Measurements from ENCODE around the gene MOCS3. TPM values are rescaled to one million over a fixed set of nuclear protein-coding genes. Genes with fewer than 3 reads are reported as not detected.

The MOCS3 gene
- total and polyA plus RNA-seq, 2 of the 4 experiments (the other 2 are of a cell fraction): 3.3 to 9.9 TPM

DNA sequence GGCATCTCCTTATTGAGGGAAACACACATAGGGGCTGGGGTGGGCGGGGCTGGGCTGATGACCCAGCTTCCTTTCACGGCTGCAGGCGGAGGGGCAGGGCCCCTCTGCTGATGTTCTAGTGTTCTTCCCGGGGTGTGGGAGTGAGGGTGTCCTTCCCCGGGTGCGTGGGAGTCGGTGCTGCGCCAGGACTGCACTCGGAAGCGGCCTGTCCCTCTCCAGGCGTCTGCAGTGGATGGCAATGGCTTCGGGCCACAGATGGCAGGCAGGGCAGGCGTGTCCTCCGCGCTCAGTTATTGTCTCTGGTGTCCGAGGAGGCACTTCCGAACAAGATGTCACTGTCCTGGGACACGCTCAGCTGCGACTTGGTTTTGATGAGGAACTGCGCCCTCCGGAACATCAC is 45.1 kb downstream of the MOCS3 start:
- Histone ChIP-seq H3K4me1 (ENCODE audit: control insufficient read depth, insufficient read depth, low read length) (no peaks in the 10 kb centered on the region), H2BK20ac (ENCODE audit: low read depth, low read length) (no peak overlapping the region), H3K4ac (ENCODE audit: low read depth, low read length) (no peak overlapping the region), H2BK120ac (ENCODE audit: low read depth, low read length) (no peak overlapping the region), H2AK9ac (replicated peaks; ENCODE audit: low read depth, low read length, poor library complexity) (no peak overlapping the region), H3K18ac (ENCODE audit: low read depth, low read length) (no peak overlapping the region), H2AK5ac (ENCODE audit: low read depth, low read length) (no peak overlapping the region), H3K4me3 (ENCODE audit: insufficient read depth, low read depth, low read length) (no peak overlapping the region), H4K5ac (ENCODE audit: low read depth, low read length) (no peak overlapping the region), H3K9me3 (ENCODE audit: control insufficient read depth, insufficient read depth, low read length) (no peaks in the 10 kb centered on the region), H3K27ac (ENCODE audit: insufficient read depth, low read length) (no peak overlapping the region), H3K79me1 (ENCODE audit: low read depth in 1 of 2, low read length in 2 of 2) (peaks cover 12 to 16% of the 10 kb centered on the region in 2 experiments), H3K4me2 (ENCODE audit: low read depth, low read length) (no peak overlapping the region), H3K56ac (ENCODE audit: extremely low read depth, insufficient read depth, low read length) (no peak overlapping the region), H4K8ac (ENCODE audit: low read depth in 2 of 2, low read length in 2 of 2) (no peak overlapping the region), H3K14ac (replicated peaks; ENCODE audit: low read depth, low read length) (no peak overlapping the region), H3K9ac (ENCODE audit: low read depth, low read length) (no peak overlapping the region), H3K9me1 (ENCODE audit: insufficient read depth, low read length) (no peaks in the 10 kb centered on the region), H4K20me1 (ENCODE audit: insufficient read depth, low read length) (no peaks in the 10 kb centered on the region; the same call in none of the 2 replicates), H3K27me3 (ENCODE audit: control insufficient read depth, insufficient read depth, low read length) (no peaks in the 10 kb centered on the region), H2BK5ac (ENCODE audit: low read depth, low read length, poor library complexity, severe bottlenecking) (no peak overlapping the region), H3K23ac (ENCODE audit: low read depth, low read length) (no peak overlapping the region), H2BK15ac (ENCODE audit: low read depth, low read length) (no peak overlapping the region), H4K91ac (ENCODE audit: insufficient read depth, low read depth, low read length) (no peak overlapping the region), H2AFZ (replicated peaks; ENCODE audit: low read length, poor library complexity) (no peak overlapping the region), H3K36me3 (ENCODE audit: control insufficient read depth, insufficient read depth, low read length) (peaks cover 20% of the 10 kb centered on the region)
- POLR2A ChIA-PET (ENCODE audit: unreplicated experiment): no interaction called here
- intact Hi-C loops (cut with micrococcal nuclease): no loop called here
- in situ Hi-C loops (cut with MboI; ENCODE audit: low sequenced_read_pairs): no loop called here
- no peak for ATAC-seq (ENCODE audit: low read depth)
- CTCF ChIA-PET: no interaction called here
- dilution Hi-C loops (cut with HindIII; ENCODE audit: low sequenced_read_pairs, unreplicated experiment): no loop called here
- WGBS, 2 experiments (ENCODE audit: extremely low coverage in 2 of 2, insufficient read length in 1 of 2): 100% methylated on average over 4 of the region's 21 CpGs; no CpG with 5 or more reads in 1 of the 2 experiments
- BruUV-seq (replicated peaks): no TSS peak
- DNase-seq: no peak
- TF ChIP-seq BHLHE40 (IDR thresholded peaks at IDR 0.05; ENCODE audit: low read depth, low read length): no peak
- TF ChIP-seq POLR2A (IDR thresholded peaks at IDR 0.05; ENCODE audit: low read depth, low read length): no peak
- no peak for TF ChIP-seq NFE2L2 (IDR thresholded peaks at IDR 0.05; ENCODE audit: low read depth, low read length)
- TF ChIP-seq, protein P1, sequence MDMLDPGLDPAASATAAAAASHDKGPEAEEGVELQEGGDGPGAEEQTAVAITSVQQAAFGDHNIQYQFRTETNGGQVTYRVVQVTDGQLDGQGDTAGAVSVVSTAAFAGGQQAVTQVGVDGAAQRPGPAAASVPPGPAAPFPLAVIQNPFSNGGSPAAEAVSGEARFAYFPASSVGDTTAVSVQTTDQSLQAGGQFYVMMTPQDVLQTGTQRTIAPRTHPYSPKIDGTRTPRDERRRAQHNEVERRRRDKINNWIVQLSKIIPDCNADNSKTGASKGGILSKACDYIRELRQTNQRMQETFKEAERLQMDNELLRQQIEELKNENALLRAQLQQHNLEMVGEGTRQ (IDR thresholded peaks at IDR 0.05; ENCODE audit: low read depth, low read length): no peak
- no peak for TF ChIP-seq CHD1 (IDR thresholded peaks at IDR 0.05; ENCODE audit: low read depth, low read length)
- no peak for TF ChIP-seq SMC3 (IDR thresholded peaks at IDR 0.05; ENCODE audit: low read depth, low read length)
